Stromal cell of bone marrow (primary cell): ENCODE measurements around the gene CHI3L2.

Experiments
- DNase-seq: peaks from one replicate; pipeline ENCODE4 v3.0.0-alpha.2; 2012; ENCODE audit warnings: low read depth

The CHI3L2 gene

GRCh38 chr1:111227434-111227833, at the start of gene CHI3L2:
Gene CHI3L2, plus strand, starts transcription at chr1:111227713. Its CDS starts 17 bp downstream, at chr1:111227730.
- peak; percentile 55 for DNase-seq

DNA sequence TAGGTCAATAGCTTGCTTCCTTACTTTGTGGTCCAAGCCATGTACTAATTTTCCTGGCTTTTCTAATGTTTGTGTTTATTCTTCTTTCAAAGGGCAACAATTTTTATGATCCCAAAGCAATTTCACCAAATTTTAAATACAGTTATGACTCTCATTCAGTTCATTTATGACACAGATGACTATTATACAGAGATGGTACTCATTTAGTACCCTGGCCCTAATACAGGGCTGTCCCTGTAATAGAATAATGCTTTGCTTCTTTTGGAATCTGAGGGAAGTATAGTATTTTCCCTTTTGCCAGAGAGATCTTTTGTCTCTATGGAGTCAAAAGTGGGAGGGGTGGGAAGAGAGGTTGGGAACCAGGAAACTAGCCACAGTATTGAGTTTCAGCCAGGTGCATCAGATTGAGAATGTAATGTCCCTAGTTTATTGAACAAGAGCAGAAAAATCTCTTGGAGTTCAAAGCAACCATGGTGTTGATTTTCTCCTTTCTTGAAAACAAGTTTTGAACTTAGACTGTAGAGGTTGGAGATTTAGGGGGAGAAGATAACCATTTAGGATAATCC, 47.5 kb upstream of the CHI3L2 start:
- no peak for DNase-seq

GRCh38 chr1:111182052-111182451, 45.5 kb upstream of the CHI3L2 start:
- DNase-seq: no peak

DNA sequence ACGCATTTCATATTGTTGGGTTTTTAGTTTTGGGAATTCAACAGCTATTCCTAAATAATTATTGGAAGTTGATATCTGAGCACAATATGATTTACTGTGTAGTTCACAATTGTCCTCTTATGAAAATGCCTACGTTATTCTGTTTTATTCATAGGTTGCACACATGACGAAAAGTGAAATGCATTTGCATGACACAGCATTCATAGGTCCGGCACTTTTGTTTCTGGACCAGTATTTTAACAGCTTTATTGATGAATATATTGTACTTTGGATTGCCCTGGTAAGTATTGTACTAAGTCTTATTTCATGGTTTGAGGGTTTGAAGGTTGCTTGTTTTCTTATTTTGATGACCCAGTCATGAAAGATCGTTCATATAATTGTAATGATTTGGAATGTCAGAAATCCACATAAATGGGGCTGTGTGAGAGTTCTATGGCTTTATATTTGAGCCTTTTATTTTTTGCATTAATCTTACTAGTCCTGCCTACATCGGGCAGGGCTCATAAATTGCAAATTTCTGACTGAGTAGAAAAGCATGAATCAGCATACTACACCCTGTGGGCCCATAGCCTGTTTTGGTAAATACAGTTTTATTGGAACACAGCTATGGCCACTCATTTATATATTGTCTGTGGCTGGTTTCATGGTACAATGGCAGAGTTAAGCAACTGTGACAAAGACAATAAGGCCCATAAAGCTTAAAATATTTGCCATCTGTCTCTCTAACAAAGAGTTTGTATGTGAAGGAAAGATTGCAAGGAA, 44.0 kb upstream of the CHI3L2 start:
- no peak for DNase-seq

DNA sequence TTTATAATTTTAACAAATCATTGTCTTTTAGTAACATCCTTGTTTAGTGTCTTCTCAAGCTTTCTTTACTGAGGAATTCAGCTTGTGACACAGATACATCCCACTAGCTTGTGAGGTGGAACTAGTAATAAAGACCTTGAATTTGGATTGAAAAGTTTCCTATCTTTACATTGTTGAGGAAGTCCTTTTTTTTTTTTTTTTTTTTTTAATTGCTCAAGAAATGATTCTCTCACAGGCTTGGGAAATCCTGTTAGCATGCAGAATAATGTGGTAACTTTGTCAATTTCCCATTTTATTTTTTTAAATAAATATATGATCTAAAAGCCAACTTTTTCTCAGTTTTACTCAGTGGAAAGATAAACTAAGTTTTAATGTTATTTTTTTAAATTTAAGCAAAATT, 42.9 kb upstream of the CHI3L2 start:
- DNase-seq: no peak

DNA sequence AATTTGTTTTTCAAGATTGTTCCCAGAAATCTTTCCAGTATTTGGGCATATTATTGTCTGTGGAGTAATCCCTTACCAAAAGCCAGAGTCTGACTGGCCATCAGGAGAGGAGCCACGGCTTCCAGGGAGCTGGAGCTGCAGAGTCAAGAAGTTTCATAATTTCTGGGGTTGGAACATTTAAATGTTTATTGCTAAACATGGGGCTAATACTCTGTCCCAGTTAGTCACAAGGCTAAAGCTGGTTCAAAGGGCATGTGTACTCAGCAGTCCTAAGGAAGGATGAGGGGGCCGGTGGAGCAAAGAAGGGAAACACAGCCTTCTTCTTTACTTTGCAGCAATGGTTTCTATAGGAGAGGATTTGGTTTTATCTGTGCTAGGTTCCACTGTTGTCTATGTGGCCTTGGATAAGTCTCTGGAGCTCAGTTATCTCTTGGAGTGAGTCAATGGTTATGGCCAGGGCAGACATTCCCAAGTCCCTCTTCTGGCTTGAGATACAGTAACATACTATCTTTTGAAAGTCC, 36.5 kb upstream of the CHI3L2 start:
- peak; percentile 79 for DNase-seq

GRCh38 chr1:111191496-111191895, 36.0 kb upstream of the CHI3L2 start:
- peak; percentile 58 for DNase-seq

GRCh38 chr1:111192074-111192473, 35.4 kb upstream of the CHI3L2 start:
- DNase-seq: no peak

DNA sequence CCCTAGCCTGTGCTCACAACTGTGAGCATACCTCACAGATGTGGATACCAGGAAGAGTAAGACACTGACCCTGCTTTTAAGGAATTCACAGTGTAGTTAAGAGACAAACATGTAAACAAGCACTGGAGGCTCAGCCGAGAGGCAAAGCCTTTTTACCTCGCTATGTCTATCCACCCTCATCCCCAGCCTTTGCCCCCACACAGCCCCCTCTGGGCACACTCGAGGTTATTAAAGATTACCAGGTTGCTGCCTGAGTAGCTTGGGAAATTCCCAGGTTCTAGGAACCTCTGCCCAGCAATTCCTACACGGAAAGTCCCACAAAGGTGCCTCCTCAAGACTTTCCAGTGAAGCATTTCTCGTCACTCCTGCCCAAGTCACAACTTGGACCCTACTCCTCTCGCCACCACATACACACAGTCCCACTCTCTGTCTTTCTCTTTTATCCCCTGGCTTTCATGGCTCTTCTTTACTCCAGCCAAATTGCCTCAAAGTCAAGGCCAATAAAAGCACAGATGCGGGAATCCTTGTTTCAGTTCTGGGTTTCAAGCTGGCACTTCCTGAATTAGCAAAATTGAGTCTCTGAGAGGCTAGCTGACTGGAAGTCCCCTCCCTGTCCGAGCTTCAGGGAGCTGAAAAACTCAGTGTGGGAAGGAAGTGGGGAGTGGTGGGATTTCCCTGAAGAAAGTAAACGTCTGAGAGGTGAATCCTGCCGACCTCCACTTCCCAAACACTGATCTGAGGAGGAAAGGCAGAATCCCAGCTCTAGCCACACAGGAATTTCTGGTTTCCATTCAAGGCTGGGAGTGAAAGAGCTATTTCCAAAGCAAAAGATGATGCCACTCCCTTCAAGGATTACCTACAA, 34.6 kb upstream of the CHI3L2 start:
- DNase-seq: no peak

DNA sequence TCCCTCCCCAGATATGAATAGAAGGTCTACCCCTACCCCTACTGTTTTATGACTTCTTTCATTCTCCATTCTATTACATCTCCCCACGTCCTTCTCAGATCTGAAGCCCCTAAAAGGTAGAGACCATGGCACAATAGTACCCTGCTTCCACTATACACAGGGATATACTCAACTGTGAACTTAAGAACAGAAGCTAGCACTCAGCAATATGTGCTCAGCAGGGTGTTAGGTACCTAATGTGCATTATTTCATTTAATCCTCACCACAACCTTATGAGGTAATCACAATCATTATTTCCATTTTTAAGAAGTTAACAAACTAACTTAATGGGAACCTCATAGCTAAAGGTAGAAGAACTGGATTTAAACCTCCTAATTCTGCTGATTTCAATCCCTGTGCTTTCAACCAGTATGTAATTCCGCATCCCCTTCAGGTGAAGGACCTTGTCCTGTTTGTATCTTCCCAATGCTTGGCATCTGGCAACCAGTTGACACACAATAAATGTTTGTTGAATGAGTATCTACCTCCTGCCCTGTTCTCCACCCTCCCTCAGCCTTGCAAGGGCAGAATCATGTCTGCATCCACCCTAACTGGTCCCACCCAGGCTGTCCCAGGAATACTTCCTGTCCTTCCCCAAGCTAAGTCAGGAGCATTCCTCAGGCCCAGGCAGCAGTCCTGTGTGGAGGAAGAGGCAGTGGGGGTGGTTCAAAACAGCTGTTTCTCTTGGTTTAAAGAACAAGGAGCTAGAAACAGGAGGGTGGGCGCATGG, 33.6 kb upstream of the CHI3L2 start:
- DNase-seq: no peak

- DNase-seq: no peak
Observed at GRCh38 chr1:111195002-111195684, 32.4 kb upstream of the CHI3L2 start.

- no peak for DNase-seq
Observed at GRCh38 chr1:111196213-111196612, 31.3 kb upstream of the CHI3L2 start.

- DNase-seq: no peak
Observed at GRCh38 chr1:111197598-111198284, 29.8 kb upstream of the CHI3L2 start.

DNA sequence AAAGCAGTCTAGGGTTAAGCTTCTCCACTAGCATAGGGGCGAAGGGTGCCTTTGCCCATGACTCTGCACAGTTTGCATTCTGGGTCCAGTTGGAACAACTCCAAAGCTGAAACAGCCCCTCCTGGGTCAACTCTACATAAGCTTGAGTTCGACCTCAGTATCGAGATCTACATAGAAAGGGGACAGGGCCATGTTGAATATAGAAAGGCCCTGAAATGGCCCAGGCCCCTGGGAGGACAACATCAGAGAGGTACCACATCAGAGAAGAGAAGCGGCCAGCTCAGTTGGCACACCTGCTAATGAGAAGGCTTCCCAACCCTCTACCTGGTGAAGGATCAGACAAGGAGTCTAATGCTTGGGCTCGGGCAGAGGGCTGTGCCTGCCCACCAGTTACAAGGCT, 28.7 kb upstream of the CHI3L2 start:
- DNase-seq: no peak

GRCh38 chr1:111199329-111199728, 28.2 kb upstream of the CHI3L2 start:
- no peak for DNase-seq

GRCh38 chr1:111199881-111200801, 27.4 kb upstream of the CHI3L2 start, which contains the start of gene DENND2D:
Gene DENND2D, minus strand, starts transcription at chr1:111200646. Its CDS starts 187 bp downstream, at chr1:111200459.
- no peak for DNase-seq

GRCh38 chr1:111200802-111201161, 26.7 kb upstream of the CHI3L2 start:
- DNase-seq: no peak

DNA sequence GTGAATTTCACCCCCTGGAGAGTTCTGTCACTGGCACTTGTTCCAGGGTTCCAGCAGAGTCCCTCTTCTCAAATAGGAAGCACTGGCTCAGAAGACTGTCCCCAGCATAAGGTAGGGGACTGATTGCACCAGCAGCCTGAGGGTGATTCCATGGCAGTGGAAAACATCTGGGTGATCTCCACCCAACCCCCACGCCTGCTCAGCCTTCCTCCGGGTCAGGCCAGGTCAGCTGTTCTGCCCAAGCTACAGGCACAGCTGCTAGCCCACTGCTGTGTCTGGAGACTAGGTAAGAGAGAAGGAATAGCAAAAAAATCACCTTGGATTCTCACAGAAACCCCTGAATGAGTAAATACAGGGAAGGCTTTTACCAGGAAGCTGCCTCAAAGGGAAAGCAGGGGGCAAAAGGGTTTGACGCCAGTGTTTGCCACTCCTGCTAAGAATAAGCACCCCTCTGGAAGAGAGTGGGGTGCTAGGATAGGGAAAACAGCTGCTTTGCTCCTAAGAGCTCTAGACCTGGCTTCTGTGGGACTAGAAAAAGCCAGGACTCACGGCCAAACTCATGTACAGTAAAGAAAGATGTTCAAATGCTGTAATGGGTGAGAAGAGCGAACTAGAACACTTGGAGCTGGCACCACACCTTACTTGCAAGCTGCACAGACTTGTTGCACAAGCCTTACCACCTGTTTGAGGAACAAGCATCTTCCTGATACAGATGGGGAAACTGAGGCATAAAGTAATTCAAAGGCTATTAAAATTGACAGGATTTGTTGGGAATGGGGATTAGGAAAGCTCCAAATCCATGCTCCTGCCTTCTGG, 26.0 kb upstream of the CHI3L2 start:
- no peak for DNase-seq

GRCh38 chr1:111202366-111202706, 25.2 kb upstream of the CHI3L2 start:
- no peak for DNase-seq
